Heart right ventricle (tissue), 16 donors: ENCODE results near the gene CHURC1. TPM values are rescaled to one million over a fixed set of nuclear protein-coding genes. Genes with fewer than 3 reads are reported as not detected.

ENCODE experiments used
- ATAC-seq, 8 donors: fragments of 200-7000 bp; cut with Tn5 transposase; one replicate each; pipeline ENCODE4 v1.9.1; 2020; ENCODE audit warnings: mild to moderate bottlenecking in 8 of 8, moderate library complexity in 8 of 8, moderate number of reproducible peaks in 1 of 8
- DNase-seq, 2 donors: peaks; one replicate each; pipeline ENCODE4 v3.0.0-alpha.2; 2020
- H3K27ac ChIP-seq, 10 donors: fragments of 200-600 bp; sonication (generic) in 2 of 10; one replicate each; pipeline versions ENCODE4 v1.5.0 to v1.8.0; 2020 to 2022; ENCODE audit warnings: mild to moderate bottlenecking in 3 of 10
- H3K27me3 ChIP-seq, 7 donors: fragments of 200-600 bp; one replicate each; pipeline ENCODE4 v1.8.0; 2021 to 2022; ENCODE audit warnings: mild to moderate bottlenecking in 2 of 7
- H3K36me3 ChIP-seq, 9 donors: fragments of 200-600 bp; sonication (generic) in 1 of 9; one replicate each; pipeline versions ENCODE4 v1.5.0 to v1.8.0; 2020 to 2022; ENCODE audit warnings: mild to moderate bottlenecking in 2 of 9
- H3K4me1 ChIP-seq, 9 donors: fragments of 200-600 bp; sonication (generic) in 1 of 9; one replicate each; pipeline versions ENCODE4 v1.5.0 to v1.8.0; 2020 to 2022; ENCODE audit warnings: mild to moderate bottlenecking in 4 of 9
- H3K4me3 ChIP-seq, 10 donors: fragments of 200-600 bp; sonication (generic) in 2 of 10; one replicate each; pipeline versions ENCODE4 v1.5.0 to v1.8.0; 2020 to 2022; ENCODE audit warnings: mild to moderate bottlenecking in 7 of 10, moderate library complexity in 2 of 10
- H3K9me3 ChIP-seq, 11 donors: fragments of 200-600 bp in 10 of 11; sonication (generic) in 2 of 11; one replicate each; pipeline versions ENCODE4 v1.5.0 to v1.8.0; 2013 to 2022; ENCODE audit warnings: mild to moderate bottlenecking in 2 of 11, control low read depth in 1 of 11, moderate library complexity in 1 of 11
- WGBS, 2 donors: extraction: QIAGEN DNeasy Blood & Tissue Kit; methylation state at CpG; one replicate each; pipeline ENCODE4 v1.1.7; 2013; ENCODE audit warnings: inconsistent platforms in 1 of 2; 5-methylcytosine and 5-hydroxymethylcytosine counted together
- intact Hi-C, 10 donors: fragments of 100-400 bp; cut with DNase I; formaldehyde crosslinking; loops; one replicate each; pipeline versions ENCODE4 v1.11.1 to v1.14.2; 2022
- polyA plus RNA-seq, 2 donors: library from polyadenylated mRNA; stranded (reverse); fragments of 200-250 nt; gene quantifications; one replicate each; pipeline ENCODE4 v1.2.3, GENCODE V29; 2013
- total RNA-seq, 10 donors: library from RNA; stranded (reverse); fragmentation: NEBNext Ultra II Directional in 3 of 10; extraction: Animal tissue kit (Norgen Biotek cat#: 25700) in 3 of 10; gene quantifications; one replicate each; pipeline versions ENCODE4 v1.2.1 to v1.2.4, GENCODE V29; 2021 to 2023
- TF ChIP-seq, protein P1 (sequence below), 9 donors: fragments of 200-600 bp; sonication (generic) in 2 of 9; IDR thresholded peaks; one replicate each; pipeline versions ENCODE4 v1.5.0 to v1.8.0; 2021 to 2022; ENCODE audit warnings: antibody characterized with exemption in 9 of 9, mild to moderate bottlenecking in 5 of 9, moderate library complexity in 1 of 9
- donor health status: Arrhythmogenic right ventricular cardiomyopathy.
- donor health status: ischemic (EF 13 %, LVEDD 7.1; RV severe dilation, severe dysfunction).
- donor health status: healthy with polysubstance abuse.
- donor health status: DM: no; HTN: yes; CAD: no.
- donor health status: DM: no; HTN: no; CAD: no.
- donor health status: ischemic (EF 25% LVEDD 6.9; RV normal size, moderate dysfunction).
- donor health status: ischemic (EF 25% LVEDD 5.7; RV mildly dilated, moderate dysfunction).
- donor health status: healthy.
- donor health status: DM: yes; HTN: yes; CAD: no.
- donor health status: Ischemic cardiomyopathy.
- donor health status: ischemic (EF 35%, LVEDD 5.7; RV mildly dilated, moderate dysfunction).
- donor health status: nonischemic (EF 11% LVEDD 7.7; RV severe dilation, severe dysfunction).
- donor health status: DM: yes; HTN: yes; CAD: no.
- donor health status: PGD.
- donor health status: ischemic (EF 29% LVEDD 5.4; RV normal size, mild dysfunction).
- donor health status: nonischemic (EF 23%, LVEDD 6.1; RV moderate dilation, normal function).

Gene CHURC1
- total and polyA plus RNA-seq, 12 donors = 46.2 to 98.8 (median 70.4) TPM

DNA sequence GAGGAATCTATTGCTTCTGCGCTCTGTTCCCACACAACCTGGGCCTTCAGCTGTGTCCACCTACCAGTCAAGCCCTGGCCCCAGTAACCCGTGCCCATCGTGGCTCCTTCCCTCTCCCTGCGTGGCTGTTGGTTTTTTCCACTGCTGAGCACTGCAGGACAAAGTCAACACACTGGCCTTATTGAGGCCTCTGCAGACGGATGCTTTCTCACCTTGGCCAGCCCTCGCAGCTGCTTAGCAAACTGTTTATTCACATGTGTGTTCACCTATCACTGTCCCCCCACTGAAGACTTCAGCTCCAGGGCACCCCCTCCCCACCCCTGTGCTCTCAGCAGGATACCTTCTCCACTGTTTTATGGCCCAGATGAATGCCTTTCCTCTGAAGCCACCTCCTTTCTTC lies 41.0 kb downstream of the CHURC1 start:
- DNase-seq = no peak
- H3K9me3 ChIP-seq = no peaks in the 10 kb centered on the region
- TF ChIP-seq, protein P1, sequence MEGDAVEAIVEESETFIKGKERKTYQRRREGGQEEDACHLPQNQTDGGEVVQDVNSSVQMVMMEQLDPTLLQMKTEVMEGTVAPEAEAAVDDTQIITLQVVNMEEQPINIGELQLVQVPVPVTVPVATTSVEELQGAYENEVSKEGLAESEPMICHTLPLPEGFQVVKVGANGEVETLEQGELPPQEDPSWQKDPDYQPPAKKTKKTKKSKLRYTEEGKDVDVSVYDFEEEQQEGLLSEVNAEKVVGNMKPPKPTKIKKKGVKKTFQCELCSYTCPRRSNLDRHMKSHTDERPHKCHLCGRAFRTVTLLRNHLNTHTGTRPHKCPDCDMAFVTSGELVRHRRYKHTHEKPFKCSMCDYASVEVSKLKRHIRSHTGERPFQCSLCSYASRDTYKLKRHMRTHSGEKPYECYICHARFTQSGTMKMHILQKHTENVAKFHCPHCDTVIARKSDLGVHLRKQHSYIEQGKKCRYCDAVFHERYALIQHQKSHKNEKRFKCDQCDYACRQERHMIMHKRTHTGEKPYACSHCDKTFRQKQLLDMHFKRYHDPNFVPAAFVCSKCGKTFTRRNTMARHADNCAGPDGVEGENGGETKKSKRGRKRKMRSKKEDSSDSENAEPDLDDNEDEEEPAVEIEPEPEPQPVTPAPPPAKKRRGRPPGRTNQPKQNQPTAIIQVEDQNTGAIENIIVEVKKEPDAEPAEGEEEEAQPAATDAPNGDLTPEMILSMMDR (IDR thresholded peaks at IDR 0.05) = no peak
- no peak for ATAC-seq
- H3K4me3 ChIP-seq = no peak overlapping the region
- H3K27me3 ChIP-seq = no peaks in the 10 kb centered on the region
- peaks cover 0 to 18% (median 0%) of the 10 kb centered on the region in 9 donors for H3K36me3 ChIP-seq
- no peak overlapping the region for H3K27ac ChIP-seq
- intact Hi-C loops = no loop called here
- 87 to 89% methylated on average over 6 of the region's 6 CpGs for WGBS, 2 donors
- H3K4me1 ChIP-seq = peaks cover 0 to 35% (median 20%) of the 10 kb centered on the region in 9 donors

DNA sequence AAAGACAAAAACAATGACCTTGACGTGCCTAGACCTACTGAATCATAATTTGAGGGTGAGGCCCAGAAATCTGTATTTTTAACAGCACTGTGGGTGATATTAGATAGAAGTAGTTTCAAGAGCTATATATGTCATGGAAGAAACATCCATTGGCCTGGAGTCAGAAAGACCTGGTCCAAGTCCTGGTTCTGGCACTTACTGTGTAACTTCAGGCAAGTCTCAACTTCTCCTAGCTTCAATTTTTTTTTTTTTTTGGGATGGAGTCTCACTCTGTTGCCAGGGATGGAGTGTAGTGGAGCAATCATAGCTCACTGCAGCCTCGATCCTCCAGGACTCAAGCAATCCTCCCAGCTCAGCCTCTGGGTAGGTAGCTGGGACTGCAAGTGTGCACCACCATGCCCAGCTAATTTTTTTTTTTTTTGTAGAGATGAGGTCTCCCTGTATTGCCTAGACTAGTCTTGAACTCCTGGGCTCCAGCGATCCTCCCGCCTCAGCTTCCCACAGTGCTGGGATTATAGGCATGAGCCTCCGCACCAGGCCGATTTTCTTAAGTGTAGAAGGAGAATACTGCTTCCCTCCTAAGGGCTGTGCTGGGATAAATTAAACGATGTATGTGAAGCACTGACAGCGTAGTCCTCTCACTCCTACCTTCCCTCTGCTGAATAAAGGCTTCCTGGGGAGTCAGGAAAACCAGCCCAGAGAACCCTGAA lies 42.6 kb downstream of the CHURC1 start:
- DNase-seq (no peak), ATAC-seq (no peak)
- Histone ChIP-seq H3K4me1 (peaks cover 0 to 31% (median 21%) of the 10 kb centered on the region in 9 donors), H3K36me3 (peaks cover 0 to 7% (median 0%) of the 10 kb centered on the region in 9 donors), H3K27me3 (no peaks in the 10 kb centered on the region), H3K9me3 (no peaks in the 10 kb centered on the region), H3K4me3 (no peak overlapping the region), H3K27ac (no peak overlapping the region)
- WGBS, 2 donors = 82 to 91% methylated on average over 8 of the region's 8 CpGs
- TF ChIP-seq, protein P1 (IDR thresholded peaks at IDR 0.05) = no peak
- intact Hi-C loops = no loop called here

DNA sequence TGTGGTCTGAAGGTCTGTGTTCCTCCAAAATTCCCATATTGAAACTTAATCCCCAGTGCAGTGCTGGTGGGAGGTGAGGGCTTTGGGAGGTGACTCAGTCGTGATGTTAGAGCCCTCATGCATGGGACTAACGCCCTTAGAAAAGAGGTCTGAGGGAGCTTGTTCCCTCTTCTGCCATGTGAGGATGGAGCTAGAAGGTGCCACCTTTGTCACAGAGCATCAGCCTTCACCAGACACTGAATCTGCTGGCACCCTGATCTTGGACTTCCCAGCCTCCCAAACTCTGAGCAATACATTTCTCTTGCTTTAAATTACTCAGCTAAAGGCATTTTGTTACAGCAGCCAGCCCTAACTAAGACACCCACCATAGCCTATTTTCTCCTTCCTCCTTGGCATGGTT lies 43.9 kb downstream of the CHURC1 start:
- Histone ChIP-seq H3K27me3 (no peaks in the 10 kb centered on the region), H3K27ac (no peak overlapping the region), H3K36me3 (peaks cover 0 to 5% (median 0%) of the 10 kb centered on the region in 9 donors), H3K4me1 (peaks cover 0 to 17% (median 9%) of the 10 kb centered on the region in 9 donors), H3K4me3 (no peak overlapping the region), H3K9me3 (no peaks in the 10 kb centered on the region)
- TF ChIP-seq, protein P1 (IDR thresholded peaks at IDR 0.05) = no peak
- ATAC-seq (no peak), DNase-seq (no peak)
- intact Hi-C loops = no loop called here
- 91 to 96% methylated on average over 2 of the region's 2 CpGs for WGBS, 2 donors

DNA sequence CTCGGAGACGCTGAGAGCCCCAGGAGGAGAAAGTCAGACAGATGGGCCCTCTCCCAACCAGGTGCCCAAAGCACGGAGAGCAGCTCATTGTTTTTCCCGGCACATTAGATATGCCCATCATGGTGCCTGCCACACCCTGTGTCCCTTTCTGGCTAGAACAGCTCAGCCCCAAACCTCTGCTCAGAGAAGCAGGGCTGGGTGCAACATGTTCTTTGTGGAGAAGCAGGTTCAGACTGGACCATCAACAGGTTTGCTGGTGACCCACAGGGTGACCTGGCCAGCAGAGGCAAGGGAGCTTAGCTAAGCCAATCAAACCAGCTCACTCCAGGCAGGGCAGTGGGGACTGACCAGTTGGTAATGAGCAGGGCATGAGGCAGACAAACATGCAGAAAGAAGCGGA lies 44.5 kb downstream of the CHURC1 start:
- intact Hi-C loops = no loop called here
- 93 to 96% methylated on average over 5 of the region's 5 CpGs for WGBS, 2 donors
- ATAC-seq (no peak), DNase-seq (no peak)
- Histone ChIP-seq H3K4me1 (peaks cover 0 to 12% (median 9%) of the 10 kb centered on the region in 9 donors), H3K27me3 (no peaks in the 10 kb centered on the region), H3K9me3 (no peaks in the 10 kb centered on the region), H3K36me3 (peaks cover 0 to 5% (median 0%) of the 10 kb centered on the region in 9 donors), H3K27ac (no peak overlapping the region), H3K4me3 (no peak overlapping the region)
- TF ChIP-seq, protein P1 (IDR thresholded peaks at IDR 0.05) = no peak
